Thymus (tissue), 11 donors: ENCODE data around the gene DCD. TPM values are rescaled to one million over a fixed set of nuclear protein-coding genes. Genes with fewer than 3 reads are reported as not detected.

Source experiments
- DNase-seq, 9 donors: peaks; one replicate each; pipeline ENCODE4 v3.0.0-alpha.2; 2013; ENCODE audit warnings: low spot score in 9 of 9, low read depth in 6 of 9, missing footprints in 1 of 9
- H3K27ac ChIP-seq, 2 donors: one replicate each; pipeline ENCODE4 v1.5.1; 2013; ENCODE audit warnings: control low read depth in 1 of 2, low read depth in 1 of 2, low read length in 1 of 2, mild to moderate bottlenecking in 1 of 2, moderate library complexity in 1 of 2
- H3K27me3 ChIP-seq, 2 donors: one replicate each; pipeline ENCODE4 v1.5.1; 2013; ENCODE audit warnings: low read length in 1 of 2; ENCODE audit not compliant: control insufficient read depth in 2 of 2, insufficient read depth in 1 of 2
- H3K36me3 ChIP-seq, 2 donors: one replicate each; pipeline ENCODE4 v1.5.1; 2013; ENCODE audit warnings: low read length in 1 of 2, mild to moderate bottlenecking in 1 of 2, moderate library complexity in 1 of 2; ENCODE audit not compliant: control insufficient read depth in 2 of 2, insufficient read depth in 2 of 2
- H3K4me1 ChIP-seq, 2 donors: one replicate each; pipeline ENCODE4 v1.5.1; 2013; ENCODE audit warnings: low read length in 2 of 2; ENCODE audit not compliant: control insufficient read depth in 2 of 2, insufficient read depth in 2 of 2
- H3K4me3 ChIP-seq, 2 donors: one replicate each; pipeline ENCODE4 v1.5.1; 2013; ENCODE audit warnings: low read length in 2 of 2, control low read depth in 1 of 2, mild to moderate bottlenecking in 1 of 2
- H3K9me3 ChIP-seq, 2 donors: one replicate each; pipeline ENCODE4 v1.5.1; 2013; ENCODE audit warnings: low read length in 1 of 2, mild to moderate bottlenecking in 1 of 2; ENCODE audit not compliant: control insufficient read depth in 2 of 2, insufficient read depth in 1 of 2
- WGBS: extraction: QIAGEN DNeasy Blood & Tissue Kit; methylation state at CpG from one replicate; pipeline ENCODE4 v1.1.7; 2013; 5-methylcytosine and 5-hydroxymethylcytosine counted together
- polyA plus RNA-seq: library from polyadenylated mRNA; stranded (reverse); fragments of 200-250 nt; gene quantifications from one replicate; pipeline ENCODE4 v1.2.3, GENCODE V29; 2013
- total RNA-seq: library from RNA; stranded (reverse); fragments of 120-200 nt; gene quantifications from one replicate; pipeline ENCODE4 v1.2.4, GENCODE V29; 2013
- donor health status: healthy.

The DCD gene
- total and polyA plus RNA-seq, 2 donors = 0.85 to 2.7 TPM

DNA sequence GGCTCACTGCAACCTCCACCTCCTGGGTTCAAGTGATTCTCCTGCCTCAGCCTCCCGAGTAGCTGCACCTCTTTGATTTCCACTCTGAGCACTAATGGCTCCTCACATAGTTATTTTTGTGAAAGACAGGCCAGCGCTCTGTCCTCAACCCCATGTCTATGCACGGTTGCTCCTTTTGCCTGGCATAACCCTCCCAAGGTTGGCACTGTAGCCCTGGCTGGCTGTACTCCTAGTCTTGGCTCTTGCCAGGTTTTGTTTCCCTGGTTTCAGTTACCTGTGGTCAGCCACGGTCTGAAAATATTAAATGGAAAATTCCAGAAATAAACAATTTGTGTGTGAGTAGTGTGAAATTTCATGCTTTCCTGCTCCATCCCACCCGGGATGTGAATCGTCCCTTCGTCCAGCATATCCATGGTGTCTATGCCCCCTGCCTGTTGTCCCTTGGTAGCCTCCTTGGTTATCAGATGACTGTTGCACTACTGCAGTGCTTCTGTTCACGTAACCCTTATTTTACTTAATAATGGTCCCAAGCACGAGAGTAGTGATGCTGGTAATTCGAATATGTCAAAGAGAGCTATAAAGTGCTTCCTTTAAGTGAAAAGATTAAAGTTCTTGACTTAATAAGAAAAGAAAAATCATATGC lies 12.3 kb upstream of the DCD start:
- no peaks in the 10 kb centered on the region for H3K9me3 ChIP-seq
- no peaks in the 10 kb centered on the region for H3K36me3 ChIP-seq
- WGBS = 94% methylated on average over 10 of the region's 10 CpGs
- H3K4me3 ChIP-seq = no peak overlapping the region
- no peak for DNase-seq
- no peaks in the 10 kb centered on the region for H3K4me1 ChIP-seq
- H3K27ac ChIP-seq = no peak overlapping the region
- H3K27me3 ChIP-seq = peaks cover 0 to 7% of the 10 kb centered on the region in 2 donors

GRCh38 chr12:54658306-54659264 lies 10.4 kb upstream of the DCD start:
- peak in 6 of 9 donors; percentile 3 to 44 (median 12) for DNase-seq
- 71% methylated on average over 19 of the region's 19 CpGs for WGBS

DNA sequence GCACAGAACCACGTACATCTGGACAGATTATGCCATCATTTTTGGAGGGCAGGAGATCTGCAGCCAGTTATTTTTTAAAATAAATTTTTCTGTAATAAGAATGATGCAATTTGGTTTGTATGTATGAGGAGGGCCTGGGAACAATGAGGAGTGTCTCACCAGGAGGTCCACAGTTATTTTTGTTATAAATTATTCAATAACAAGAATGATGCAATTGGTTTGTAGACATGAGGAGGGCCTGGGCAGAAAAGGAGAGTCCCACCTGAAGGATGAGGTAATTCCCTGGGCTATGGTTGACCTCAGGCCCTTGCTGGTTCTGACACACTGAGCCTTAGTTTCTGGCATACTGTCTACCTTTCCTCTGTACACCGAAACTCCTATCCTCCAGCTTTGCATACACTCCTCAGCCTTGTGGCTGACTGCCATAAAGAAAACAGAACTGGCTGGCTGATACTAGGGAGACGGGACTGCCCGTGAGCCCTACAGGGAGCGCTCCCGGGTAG lies 9.0 kb upstream of the DCD start:
- no peaks in the 10 kb centered on the region for H3K4me1 ChIP-seq
- 96% methylated on average over 6 of the region's 6 CpGs for WGBS
- DNase-seq = no peak
- H3K4me3 ChIP-seq = no peak overlapping the region
- H3K27ac ChIP-seq = no peak overlapping the region
- H3K27me3 ChIP-seq = peaks cover 0 to 11% of the 10 kb centered on the region in 2 donors
- no peaks in the 10 kb centered on the region for H3K9me3 ChIP-seq
- no peaks in the 10 kb centered on the region for H3K36me3 ChIP-seq

More at GRCh38 chr12:54658306-54659264, 10.4 kb upstream of the DCD start:
- Histone ChIP-seq H3K4me1 (no peaks in the 10 kb centered on the region), H3K36me3 (no peaks in the 10 kb centered on the region), H3K27ac (no peak overlapping the region), H3K4me3 (no peak overlapping the region), H3K27me3 (peaks cover 0 to 11% of the 10 kb centered on the region in 2 donors), H3K9me3 (no peaks in the 10 kb centered on the region)

- 46% methylated on average over 2 of the region's 2 CpGs for WGBS
- no peaks in the 10 kb centered on the region for H3K4me1 ChIP-seq
- H3K27me3 ChIP-seq = peaks cover 0 to 11% of the 10 kb centered on the region in 2 donors
- DNase-seq = no peak
- no peak overlapping the region for H3K4me3 ChIP-seq
- no peaks in the 10 kb centered on the region for H3K36me3 ChIP-seq
- H3K9me3 ChIP-seq = no peaks in the 10 kb centered on the region
- no peak overlapping the region for H3K27ac ChIP-seq
Measured at GRCh38 chr12:54654926-54655325, 6.8 kb upstream of the DCD start.

DNA sequence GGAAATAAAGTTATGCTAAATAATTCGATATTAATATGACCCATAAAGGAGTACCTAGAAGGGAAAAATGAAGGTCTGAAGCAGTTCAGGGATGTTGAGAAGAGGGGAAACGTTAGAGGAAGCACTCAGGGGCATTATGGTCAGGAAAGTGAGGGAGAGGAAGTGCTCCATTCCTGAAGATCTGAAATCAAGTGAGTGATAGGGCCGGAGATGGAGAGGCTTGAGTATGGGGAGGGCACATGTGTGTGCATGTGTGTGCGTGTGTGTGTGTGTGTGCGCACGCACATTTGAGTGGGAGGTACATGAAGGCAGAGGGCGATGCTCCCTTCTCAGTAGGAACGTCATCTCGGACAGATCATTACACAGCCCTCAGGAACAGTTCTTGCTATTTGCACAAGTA lies 4.9 kb upstream of the DCD start:
- Histone ChIP-seq H3K9me3 (no peaks in the 10 kb centered on the region), H3K36me3 (no peaks in the 10 kb centered on the region), H3K27ac (no peak overlapping the region), H3K27me3 (peaks cover 0 to 13% of the 10 kb centered on the region in 2 donors), H3K4me3 (no peak overlapping the region), H3K4me1 (no peaks in the 10 kb centered on the region)
- WGBS = 83% methylated on average over 9 of the region's 9 CpGs
- DNase-seq = no peak

- H3K9me3 ChIP-seq = no peaks in the 10 kb centered on the region
- no peaks in the 10 kb centered on the region for H3K4me1 ChIP-seq
- H3K27me3 ChIP-seq = peaks cover 0 to 12% of the 10 kb centered on the region in 2 donors
- WGBS = 96% methylated on average over 5 of the region's 5 CpGs
- H3K4me3 ChIP-seq = no peak overlapping the region
- no peak overlapping the region for H3K27ac ChIP-seq
- no peak for DNase-seq
- H3K36me3 ChIP-seq = no peaks in the 10 kb centered on the region
Measured at GRCh38 chr12:54650889-54651288, 2.7 kb upstream of the DCD start.

GRCh38 chr12:54650409-54650808 lies 2.2 kb upstream of the DCD start:
- no peak for DNase-seq
- H3K27me3 ChIP-seq = peaks cover 0 to 13% of the 10 kb centered on the region in 2 donors
- 82% methylated on average over 4 of the region's 4 CpGs for WGBS
- no peak overlapping the region for H3K27ac ChIP-seq
- no peaks in the 10 kb centered on the region for H3K36me3 ChIP-seq
- no peaks in the 10 kb centered on the region for H3K4me1 ChIP-seq
- H3K9me3 ChIP-seq = no peaks in the 10 kb centered on the region
- no peak overlapping the region for H3K4me3 ChIP-seq

GRCh38 chr12:54649825-54650224 lies 1.7 kb upstream of the DCD start:
- Histone ChIP-seq H3K4me3 (no peak overlapping the region), H3K9me3 (no peaks in the 10 kb centered on the region), H3K27me3 (peaks cover 0 to 10% of the 10 kb centered on the region in 2 donors), H3K4me1 (no peaks in the 10 kb centered on the region), H3K36me3 (no peaks in the 10 kb centered on the region), H3K27ac (no peak overlapping the region)
- no peak for DNase-seq
- 66% methylated on average over 1 of the region's 1 CpG for WGBS

GRCh38 chr12:54641554-54641953 lies 6.6 kb downstream of the DCD start:
- Histone ChIP-seq H3K27me3 (peaks cover 0 to 2% of the 10 kb centered on the region in 2 donors), H3K4me3 (no peak overlapping the region), H3K4me1 (no peaks in the 10 kb centered on the region), H3K36me3 (no peaks in the 10 kb centered on the region), H3K9me3 (peaks cover 0 to 1% of the 10 kb centered on the region in 2 donors), H3K27ac (no peak overlapping the region)
- 88% methylated on average over 1 of the region's 1 CpG for WGBS
- DNase-seq = no peak
